HL-60 (cell line): ENCODE measurements around the gene COL4A3.

Experiments
- DNase-seq, 2 experiments: peaks; one replicate each; pipeline ENCODE4 v3.0.0-alpha.2; 2010 to 2020; ENCODE audit warnings: low read depth in 1 of 2, low spot score in 1 of 2
- H3K27ac ChIP-seq: fragments of 250-450 bp; sonication (Bioruptor Pico); replicated peaks from 2 replicates; pipeline ENCODE4 v1.5.1; 2020; ENCODE audit warnings: mild to moderate bottlenecking, moderate library complexity
- H3K27me3 ChIP-seq: fragments of 250-450 bp; sonication (Bioruptor Pico); 2 replicates; pipeline ENCODE4 v1.5.1; 2021; ENCODE audit warnings: mild to moderate bottlenecking, moderate library complexity; ENCODE audit not compliant: insufficient read depth, poor library complexity, severe bottlenecking
- H3K4me3 ChIP-seq: replicated peaks from 2 replicates; pipeline ENCODE4 v1.5.1; 2011; ENCODE audit warnings: mild to moderate bottlenecking, control low read depth, low read length; ENCODE audit not compliant: insufficient read depth
- GABPA ChIP-seq: IDR thresholded peaks from 2 replicates; pipeline ENCODE4 v1.6.1; 2012; ENCODE audit warnings: low read depth
- POLR2AphosphoS5 ChIP-seq: IDR thresholded peaks from 2 replicates; pipeline ENCODE4 v1.6.1; 2012; ENCODE audit warnings: low read depth
- SPI1 ChIP-seq: IDR thresholded peaks from 2 replicates; pipeline ENCODE4 v1.6.1; 2012; ENCODE audit warnings: low read depth, mild to moderate bottlenecking, borderline replicate concordance
- TF ChIP-seq, protein P1 (sequence below): IDR thresholded peaks from 2 replicates; pipeline ENCODE4 v1.6.1; 2012; ENCODE audit warnings: low read depth; ENCODE audit not compliant: insufficient replicate concordance
- TF ChIP-seq, protein P2 (sequence below): IDR thresholded peaks from one replicate; pipeline ENCODE4 v1.5.1; 2011; ENCODE audit warnings: low read length, control low read depth, inconsistent platforms; ENCODE audit not compliant: insufficient read depth

The COL4A3 gene

DNA sequence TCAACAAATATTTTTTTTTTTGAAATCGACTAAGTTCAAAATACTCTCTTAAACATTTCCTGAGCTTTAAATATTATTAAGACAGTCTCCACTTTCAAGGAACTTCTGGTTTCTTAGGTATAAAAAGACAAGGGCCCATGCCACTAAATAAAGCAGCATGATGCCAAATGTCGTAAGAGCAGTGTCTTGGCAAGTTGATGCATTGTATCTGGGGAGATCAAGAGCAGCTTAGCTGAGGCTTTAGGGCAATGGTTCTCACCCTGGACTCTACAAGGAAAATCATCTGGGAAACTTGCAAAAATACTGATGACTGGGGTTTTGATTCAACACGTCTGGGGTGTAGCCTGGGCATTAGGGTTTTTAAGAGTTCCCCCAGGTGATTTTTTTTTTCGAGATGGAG is 41.3 kb downstream of the COL4A3 start:
- DNase-seq: no peak
- TF ChIP-seq SPI1 (no peak), POLR2AphosphoS5 (no peak), GABPA (no peak)
- TF ChIP-seq, protein P1, sequence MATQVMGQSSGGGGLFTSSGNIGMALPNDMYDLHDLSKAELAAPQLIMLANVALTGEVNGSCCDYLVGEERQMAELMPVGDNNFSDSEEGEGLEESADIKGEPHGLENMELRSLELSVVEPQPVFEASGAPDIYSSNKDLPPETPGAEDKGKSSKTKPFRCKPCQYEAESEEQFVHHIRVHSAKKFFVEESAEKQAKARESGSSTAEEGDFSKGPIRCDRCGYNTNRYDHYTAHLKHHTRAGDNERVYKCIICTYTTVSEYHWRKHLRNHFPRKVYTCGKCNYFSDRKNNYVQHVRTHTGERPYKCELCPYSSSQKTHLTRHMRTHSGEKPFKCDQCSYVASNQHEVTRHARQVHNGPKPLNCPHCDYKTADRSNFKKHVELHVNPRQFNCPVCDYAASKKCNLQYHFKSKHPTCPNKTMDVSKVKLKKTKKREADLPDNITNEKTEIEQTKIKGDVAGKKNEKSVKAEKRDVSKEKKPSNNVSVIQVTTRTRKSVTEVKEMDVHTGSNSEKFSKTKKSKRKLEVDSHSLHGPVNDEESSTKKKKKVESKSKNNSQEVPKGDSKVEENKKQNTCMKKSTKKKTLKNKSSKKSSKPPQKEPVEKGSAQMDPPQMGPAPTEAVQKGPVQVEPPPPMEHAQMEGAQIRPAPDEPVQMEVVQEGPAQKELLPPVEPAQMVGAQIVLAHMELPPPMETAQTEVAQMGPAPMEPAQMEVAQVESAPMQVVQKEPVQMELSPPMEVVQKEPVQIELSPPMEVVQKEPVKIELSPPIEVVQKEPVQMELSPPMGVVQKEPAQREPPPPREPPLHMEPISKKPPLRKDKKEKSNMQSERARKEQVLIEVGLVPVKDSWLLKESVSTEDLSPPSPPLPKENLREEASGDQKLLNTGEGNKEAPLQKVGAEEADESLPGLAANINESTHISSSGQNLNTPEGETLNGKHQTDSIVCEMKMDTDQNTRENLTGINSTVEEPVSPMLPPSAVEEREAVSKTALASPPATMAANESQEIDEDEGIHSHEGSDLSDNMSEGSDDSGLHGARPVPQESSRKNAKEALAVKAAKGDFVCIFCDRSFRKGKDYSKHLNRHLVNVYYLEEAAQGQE: no peak
- TF ChIP-seq, protein P2, sequence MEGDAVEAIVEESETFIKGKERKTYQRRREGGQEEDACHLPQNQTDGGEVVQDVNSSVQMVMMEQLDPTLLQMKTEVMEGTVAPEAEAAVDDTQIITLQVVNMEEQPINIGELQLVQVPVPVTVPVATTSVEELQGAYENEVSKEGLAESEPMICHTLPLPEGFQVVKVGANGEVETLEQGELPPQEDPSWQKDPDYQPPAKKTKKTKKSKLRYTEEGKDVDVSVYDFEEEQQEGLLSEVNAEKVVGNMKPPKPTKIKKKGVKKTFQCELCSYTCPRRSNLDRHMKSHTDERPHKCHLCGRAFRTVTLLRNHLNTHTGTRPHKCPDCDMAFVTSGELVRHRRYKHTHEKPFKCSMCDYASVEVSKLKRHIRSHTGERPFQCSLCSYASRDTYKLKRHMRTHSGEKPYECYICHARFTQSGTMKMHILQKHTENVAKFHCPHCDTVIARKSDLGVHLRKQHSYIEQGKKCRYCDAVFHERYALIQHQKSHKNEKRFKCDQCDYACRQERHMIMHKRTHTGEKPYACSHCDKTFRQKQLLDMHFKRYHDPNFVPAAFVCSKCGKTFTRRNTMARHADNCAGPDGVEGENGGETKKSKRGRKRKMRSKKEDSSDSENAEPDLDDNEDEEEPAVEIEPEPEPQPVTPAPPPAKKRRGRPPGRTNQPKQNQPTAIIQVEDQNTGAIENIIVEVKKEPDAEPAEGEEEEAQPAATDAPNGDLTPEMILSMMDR: no peak
- H3K27me3 ChIP-seq: no peaks in the 10 kb centered on the region
- no peak overlapping the region for H3K4me3 ChIP-seq
- no peak overlapping the region for H3K27ac ChIP-seq

DNA sequence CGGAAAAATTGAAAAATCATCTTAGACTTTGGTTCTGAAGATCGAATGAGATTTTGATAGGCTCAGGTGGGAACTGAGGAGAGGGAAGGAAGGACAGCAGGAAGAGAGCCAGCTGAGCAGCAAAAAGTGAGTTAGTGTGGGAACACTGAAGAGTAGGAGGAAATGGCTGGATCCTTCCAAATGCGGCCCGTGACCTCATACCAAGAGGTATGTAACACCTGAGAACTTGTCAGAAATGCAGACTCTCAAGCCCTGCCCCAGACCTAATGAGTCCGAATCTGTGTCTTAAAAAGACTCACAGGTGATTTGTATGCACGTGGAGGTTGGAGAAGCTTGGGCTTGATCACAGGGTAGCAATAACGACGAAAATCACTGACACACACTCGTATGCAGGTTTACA is 42.0 kb downstream of the COL4A3 start:
- Histone ChIP-seq H3K27me3 (no peaks in the 10 kb centered on the region), H3K4me3 (no peak overlapping the region), H3K27ac (no peak overlapping the region)
- TF ChIP-seq, protein P2: no peak
- no peak for TF ChIP-seq GABPA
- TF ChIP-seq POLR2AphosphoS5: no peak
- TF ChIP-seq, protein P1: no peak
- TF ChIP-seq SPI1: no peak
- no peak for DNase-seq

DNA sequence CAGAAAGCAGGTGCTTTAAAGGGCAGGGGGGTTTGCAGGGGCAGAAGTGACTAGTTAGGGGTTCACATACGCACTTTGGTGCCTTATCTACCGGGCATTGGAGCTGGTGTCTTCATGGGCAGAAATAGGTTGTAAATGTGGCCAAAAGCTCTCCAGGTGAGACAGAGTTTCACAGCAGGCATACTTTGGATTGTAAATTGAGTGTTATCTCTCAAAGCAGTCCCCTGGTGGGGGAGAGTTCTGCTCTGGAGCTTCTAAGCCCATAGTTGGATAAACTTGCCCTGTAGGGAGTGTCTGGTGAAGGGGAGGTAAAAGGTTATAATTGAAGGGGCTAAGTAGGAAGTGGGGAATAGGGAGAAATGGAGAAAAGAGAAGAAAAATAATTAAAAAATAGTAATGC is 43.1 kb downstream of the COL4A3 start:
- Histone ChIP-seq H3K27ac (no peak overlapping the region), H3K27me3 (no peaks in the 10 kb centered on the region), H3K4me3 (no peak overlapping the region)
- no peak for TF ChIP-seq POLR2AphosphoS5
- TF ChIP-seq, protein P1: no peak
- TF ChIP-seq GABPA: no peak
- TF ChIP-seq, protein P2: no peak
- TF ChIP-seq SPI1: no peak
- no peak for DNase-seq
